PC-9 (cell line): ENCODE results near the gene RGPD3.
"Not testable (repeated sequence)": the region's sequence is repeated elsewhere in the genome, so short reads cannot be mapped to it uniquely, and the experiment has no call there.

Experiments
- CTCF ChIP-seq: fragments of 200-600 bp; sonication (generic); conservative IDR thresholded peaks from 2 replicates; pipeline ENCODE4 v1.6.1; 2017; ENCODE audit warnings: mixed run types, antibody characterized with exemption, mild to moderate bottlenecking, moderate library complexity
- EZH2 ChIP-seq: fragments of 200-600 bp; sonication (generic); IDR thresholded peaks from 2 replicates; pipeline ENCODE4 v1.8.0; 2017; ENCODE audit warnings: antibody characterized with exemption, low read depth

GRCh38 chr2:106381867-106382266 is 86.3 kb downstream of the RGPD3 start:
- not testable (repeated sequence) for TF ChIP-seq CTCF, EZH2
